OCI-LY7 (cell line): ENCODE results near the gene SLC25A26. TPM values are rescaled to one million over a fixed set of nuclear protein-coding genes. Genes with fewer than 3 reads are reported as not detected.
A peak's percentile ranks its signal among the peaks of the same experiment; 100 is the strongest.

Experiments used
- BruUV-seq: library from RNA; stranded (reverse); fragments of 400-500 nt; replicated peaks from 2 replicates; lab custom pipeline; 2021; lab: Mats Ljungman, UMichigan
- CTCF ChIA-PET: fragments of 300-600 bp; sonication (Branson Sonifier 250); formaldehyde crosslinking; loops from one replicate; lab custom pipeline; 2022; ENCODE audit warnings: antibody characterized with exemption; ENCODE audit not compliant: unreplicated experiment; lab: Charles Lee
- POLR2A ChIA-PET: fragments of 300-600 bp; sonication (Branson Sonifier 250); formaldehyde crosslinking; loops from one replicate; lab custom pipeline; 2022; ENCODE audit warnings: antibody characterized with exemption; lab: Charles Lee
- DNase-seq: peaks from one replicate; pipeline ENCODE4 v3.0.0-alpha.2; 2015; ENCODE audit warnings: low spot score
- H2AFZ ChIP-seq: fragments of 200-600 bp; sonication (generic), shearing (Covaris generic); 2 replicates; pipeline ENCODE4 v1.6.1; 2014; ENCODE audit warnings: mild to moderate bottlenecking, antibody characterized with exemption, low read length, moderate library complexity
- H3K27ac ChIP-seq: fragments of 200-600 bp; sonication (generic); 2 replicates; pipeline ENCODE4 v1.5.1; 2014; ENCODE audit warnings: mixed run types, low read depth, mild to moderate bottlenecking, moderate library complexity, low read length, inconsistent platforms; ENCODE audit not compliant: poor library complexity, severe bottlenecking
- H3K36me3 ChIP-seq: fragments of 200-600 bp; sonication (generic); 2 replicates; pipeline ENCODE4 v1.6.1; 2014; ENCODE audit warnings: mild to moderate bottlenecking, antibody characterized with exemption, low read length, moderate library complexity, mixed read lengths; ENCODE audit not compliant: insufficient read depth
- H3K4me1 ChIP-seq: fragments of 200-600 bp; sonication (generic); 2 replicates; pipeline ENCODE4 v1.5.1; 2014; ENCODE audit warnings: mild to moderate bottlenecking, low read length; ENCODE audit not compliant: insufficient read depth, poor library complexity, severe bottlenecking
- H3K4me2 ChIP-seq: fragments of 200-600 bp; sonication (generic); 2 replicates; pipeline ENCODE4 v1.6.1; 2014; ENCODE audit warnings: mild to moderate bottlenecking, low read length
- H3K4me3 ChIP-seq: fragments of 200-600 bp; sonication (generic); 2 replicates; pipeline ENCODE4 v1.5.1; 2014; ENCODE audit warnings: mild to moderate bottlenecking, low read depth, low read length; ENCODE audit not compliant: poor library complexity, severe bottlenecking
- H3K79me2 ChIP-seq: fragments of 200-600 bp; sonication (generic); 2 replicates; pipeline ENCODE4 v1.6.1; 2016; ENCODE audit warnings: low read depth, mild to moderate bottlenecking, low read length, moderate library complexity, mixed read lengths; ENCODE audit not compliant: insufficient read depth
- H3K9me2 ChIP-seq: fragments of 200-600 bp; sonication (generic); 2 replicates; pipeline ENCODE4 v1.6.1; 2016; ENCODE audit warnings: mild to moderate bottlenecking, low read length, mixed read lengths; ENCODE audit not compliant: insufficient read depth
- H3K9me3 ChIP-seq: fragments of 200-600 bp; sonication (generic); 2 replicates; pipeline ENCODE4 v1.6.1; 2014; ENCODE audit warnings: mild to moderate bottlenecking, mixed run types, low read length, mixed read lengths
- H4K20me1 ChIP-seq: fragments of 200-600 bp; sonication (generic); 2 replicates; pipeline ENCODE4 v1.6.1; 2014; ENCODE audit warnings: mild to moderate bottlenecking, antibody characterized with exemption, low read length, moderate library complexity, mixed read lengths; ENCODE audit not compliant: insufficient read depth
- CTCF ChIP-seq: fragments of 200-600 bp; sonication (generic); conservative IDR thresholded peaks from 2 replicates; pipeline ENCODE4 v1.5.1; 2014; ENCODE audit warnings: mild to moderate bottlenecking, antibody characterized with exemption, low read length, moderate library complexity, mixed read lengths
- EZH2phosphoT487 ChIP-seq: fragments of 200-600 bp; sonication (generic); IDR thresholded peaks from 2 replicates; pipeline ENCODE4 v1.6.1; 2018; ENCODE audit warnings: low read depth, borderline replicate concordance, mild to moderate bottlenecking, mixed run types, antibody characterized with exemption, low read length, moderate library complexity, mixed read lengths
- intact Hi-C: fragments of 100-400 bp; cut with micrococcal nuclease; formaldehyde crosslinking; loops from one replicate; pipeline ENCODE4 v1.10.0; 2022; ENCODE audit not compliant: unreplicated experiment
- total RNA-seq, 2 experiments: library from RNA; depleted of rRNA in 1 of 2; stranded (reverse); fragments of >200 nt in 1 of 2; shearing (Covaris generic) in 1 of 2; gene quantifications; 2 replicates each; pipeline ENCODE4 v1.2.3, GENCODE V29; 2014 to 2022

Gene SLC25A26
- total RNA-seq, 2 experiments from 2014 or later = 9.8 to 14.2 TPM

DNA sequence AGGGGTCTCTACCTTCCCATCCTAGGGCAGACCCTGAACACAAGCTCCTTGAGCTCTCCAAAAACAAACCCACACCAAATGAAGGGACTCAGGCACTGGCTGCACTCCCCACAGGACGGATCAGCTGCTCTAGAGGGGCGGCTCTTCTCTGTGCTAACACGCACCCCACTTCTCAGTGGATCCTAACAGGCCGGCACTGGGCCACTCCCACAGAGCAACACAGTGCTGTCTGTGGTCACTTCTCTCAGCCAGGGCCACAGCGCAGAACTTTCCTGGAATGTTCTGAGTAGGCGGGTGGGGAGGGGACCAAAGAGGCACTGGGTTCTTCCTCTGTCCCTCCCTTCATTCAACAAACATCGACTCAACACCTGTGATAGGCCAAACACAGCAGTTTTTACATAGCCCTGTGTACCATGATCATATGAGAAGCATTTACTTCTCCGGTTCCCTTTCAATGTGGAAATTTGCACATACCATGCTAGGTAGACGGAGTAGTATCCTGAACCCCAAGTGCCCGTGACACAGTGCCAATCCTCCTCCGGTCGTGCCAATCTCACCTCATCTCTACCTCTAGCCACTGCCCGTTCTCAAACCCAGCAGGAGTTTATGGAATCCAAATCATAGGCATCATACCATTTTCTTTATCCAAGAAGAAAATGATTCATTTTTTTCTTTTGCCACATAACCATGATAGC, 181.9 kb downstream of the SLC25A26 start:
- Histone ChIP-seq H3K4me1 (no peaks in the 10 kb centered on the region), H2AFZ (no peak overlapping the region), H3K36me3 (peaks cover 100% of the 10 kb centered on the region), H3K9me2 (no peaks in the 10 kb centered on the region), H4K20me1 (no peaks in the 10 kb centered on the region), H3K4me3 (no peak overlapping the region), H3K9me3 (no peaks in the 10 kb centered on the region), H3K79me2 (no peaks in the 10 kb centered on the region), H3K27ac (no peak overlapping the region), H3K4me2 (no peak overlapping the region)
- BruUV-seq = TSS peak; percentile 21
- no peak for DNase-seq
- no peak for TF ChIP-seq EZH2phosphoT487
- no peak for TF ChIP-seq CTCF
- intact Hi-C loops = no loop called here
- CTCF ChIA-PET = no interaction called here
- POLR2A ChIA-PET = no interaction called here

DNA sequence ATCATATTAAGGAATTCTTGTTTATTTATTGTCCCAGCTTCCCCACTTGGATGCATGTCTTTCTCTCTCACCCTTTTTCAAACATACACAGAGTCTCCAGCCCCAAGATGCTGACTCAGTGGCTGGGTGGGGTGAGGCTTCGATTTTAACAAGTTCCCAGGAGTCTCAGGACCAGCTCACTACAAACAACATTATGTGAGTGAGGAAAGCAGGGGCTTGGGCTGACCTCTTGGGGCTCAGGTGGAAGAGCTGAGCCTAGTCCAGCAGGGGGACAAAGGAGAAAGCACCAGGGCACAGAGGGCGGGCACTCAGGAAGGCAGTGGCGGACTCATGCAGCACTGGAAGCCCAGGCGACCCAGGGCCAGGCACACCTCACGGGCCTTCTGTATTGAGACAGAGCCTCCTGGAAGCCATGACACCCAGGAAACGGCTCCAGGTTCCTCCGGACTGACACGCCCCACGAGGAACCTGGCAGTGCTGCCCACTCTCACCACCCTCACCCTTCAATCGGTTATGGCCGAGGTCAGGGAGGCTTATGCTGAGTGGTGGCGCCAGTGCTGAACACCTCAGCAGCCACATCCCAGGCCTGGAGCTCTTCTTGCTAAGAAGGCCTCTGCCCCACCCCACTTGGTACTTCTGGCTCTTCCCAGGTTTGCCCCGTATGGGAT, 182.7 kb downstream of the SLC25A26 start:
- Histone ChIP-seq H3K79me2 (no peaks in the 10 kb centered on the region), H3K4me1 (peaks cover 7% of the 10 kb centered on the region), H3K27ac (no peak overlapping the region), H3K9me2 (no peaks in the 10 kb centered on the region), H3K9me3 (no peaks in the 10 kb centered on the region), H4K20me1 (no peaks in the 10 kb centered on the region), H2AFZ (no peak overlapping the region), H3K4me2 (no peak overlapping the region), H3K36me3 (peaks cover 100% of the 10 kb centered on the region), H3K4me3 (no peak overlapping the region)
- intact Hi-C loops = no loop called here
- TF ChIP-seq CTCF (no peak), EZH2phosphoT487 (no peak)
- DNase-seq = no peak
- CTCF ChIA-PET = no interaction called here
- POLR2A ChIA-PET = interaction anchor here (1.0 kb wide), 1 partner anchor 36 kb away, joined by 3 read pairs; no protein-coding TSS in a partner anchor
- BruUV-seq = no TSS peak

GRCh38 chr3:66404197-66404596, 183.4 kb downstream of the SLC25A26 start:
- H3K9me2 ChIP-seq = no peaks in the 10 kb centered on the region
- no peak overlapping the region for H2AFZ ChIP-seq
- H3K36me3 ChIP-seq = peaks cover 100% of the 10 kb centered on the region
- intact Hi-C loops = no loop called here
- no peak overlapping the region for H3K4me3 ChIP-seq
- ChIA-PET CTCF (interaction anchor here (0.6 kb wide), 1 partner anchor 418 kb away, joined by 4 read pairs; no protein-coding TSS in a partner anchor), POLR2A (interaction anchor here (1.0 kb wide), 1 partner anchor 35 kb away, joined by 3 read pairs; no protein-coding TSS in a partner anchor)
- no peak for DNase-seq
- no peaks in the 10 kb centered on the region for H3K79me2 ChIP-seq
- no peak overlapping the region for H3K4me2 ChIP-seq
- H3K9me3 ChIP-seq = no peaks in the 10 kb centered on the region
- peaks cover 13% of the 10 kb centered on the region for H3K4me1 ChIP-seq
- no TSS peak for BruUV-seq
- H4K20me1 ChIP-seq = no peaks in the 10 kb centered on the region
- no peak for TF ChIP-seq CTCF
- TF ChIP-seq EZH2phosphoT487 = no peak
- H3K27ac ChIP-seq = no peak overlapping the region
